Memory B cell (primary cell): ENCODE measurements around the gene CCDC171.

ENCODE experiments used
- ATAC-seq: fragments of 150-1000 bp; cut with Tn5 transposase; 2 replicates; pipeline ENCODE4 v1.10.0; 2021; ENCODE audit warnings: low read depth, mild to moderate bottlenecking, moderate library complexity
- DNase-seq, 2 donors: peaks; one replicate each; pipeline ENCODE4 v3.0.0; 2022; ENCODE audit warnings: low spot score in 2 of 2
- H3K27ac Mint-ChIP-seq: one replicate; pipeline ENCODE4 v1.8.0; 2022; ENCODE audit warnings: mild to moderate bottlenecking, moderate library complexity, mixed read lengths
- H3K27me3 Mint-ChIP-seq: one replicate; pipeline ENCODE4 v1.8.0; 2022; ENCODE audit warnings: mixed read lengths
- H3K36me3 Mint-ChIP-seq: one replicate; pipeline ENCODE4 v1.8.0; 2022; ENCODE audit warnings: mild to moderate bottlenecking, mixed read lengths
- H3K4me1 Mint-ChIP-seq: one replicate; pipeline ENCODE4 v1.8.0; 2022; ENCODE audit warnings: mixed read lengths
- H3K4me3 Mint-ChIP-seq: one replicate; pipeline ENCODE4 v1.8.0; 2022; ENCODE audit warnings: mild to moderate bottlenecking, moderate library complexity, mixed read lengths
- H3K9me3 Mint-ChIP-seq: one replicate; pipeline ENCODE4 v1.8.0; 2022; ENCODE audit warnings: mixed read lengths

The CCDC171 gene

DNA sequence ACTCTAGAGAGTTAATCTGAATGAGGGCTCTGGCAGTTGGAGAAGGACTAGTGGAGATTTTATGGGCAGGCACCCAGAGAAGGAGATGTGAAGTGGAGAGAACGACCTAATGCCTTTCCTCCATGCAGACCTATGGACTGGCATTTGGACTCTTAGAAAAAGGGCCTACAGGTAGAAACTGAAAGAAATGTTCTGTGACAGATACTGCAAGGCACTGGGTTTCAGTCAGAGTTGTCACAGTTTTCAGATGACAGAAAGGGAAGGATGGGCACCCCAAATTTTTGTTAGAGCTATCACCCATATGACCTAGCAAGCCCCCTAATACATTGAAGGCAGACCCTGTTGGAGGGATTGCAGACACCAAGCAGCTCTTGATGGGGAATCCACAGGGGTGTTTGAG lies 406.8 kb downstream of the CCDC171 start:
- Mint-ChIP-seq H3K36me3 (no peaks in the 10 kb centered on the region), H3K9me3 (peaks cover 3% of the 10 kb centered on the region), H3K4me1 (no peaks in the 10 kb centered on the region), H3K27ac (no peak overlapping the region), H3K4me3 (no peak overlapping the region), H3K27me3 (no peaks in the 10 kb centered on the region)
- ATAC-seq, result no peak
- no peak for DNase-seq

GRCh38 chr9:15961217-15961616 lies 408.4 kb downstream of the CCDC171 start:
- H3K4me3 Mint-ChIP-seq, result no peak overlapping the region
- no peak overlapping the region for H3K27ac Mint-ChIP-seq
- ATAC-seq, result no peak
- no peaks in the 10 kb centered on the region for H3K4me1 Mint-ChIP-seq
- no peaks in the 10 kb centered on the region for H3K36me3 Mint-ChIP-seq
- H3K27me3 Mint-ChIP-seq, result no peaks in the 10 kb centered on the region
- no peaks in the 10 kb centered on the region for H3K9me3 Mint-ChIP-seq
- no peak for DNase-seq

DNA sequence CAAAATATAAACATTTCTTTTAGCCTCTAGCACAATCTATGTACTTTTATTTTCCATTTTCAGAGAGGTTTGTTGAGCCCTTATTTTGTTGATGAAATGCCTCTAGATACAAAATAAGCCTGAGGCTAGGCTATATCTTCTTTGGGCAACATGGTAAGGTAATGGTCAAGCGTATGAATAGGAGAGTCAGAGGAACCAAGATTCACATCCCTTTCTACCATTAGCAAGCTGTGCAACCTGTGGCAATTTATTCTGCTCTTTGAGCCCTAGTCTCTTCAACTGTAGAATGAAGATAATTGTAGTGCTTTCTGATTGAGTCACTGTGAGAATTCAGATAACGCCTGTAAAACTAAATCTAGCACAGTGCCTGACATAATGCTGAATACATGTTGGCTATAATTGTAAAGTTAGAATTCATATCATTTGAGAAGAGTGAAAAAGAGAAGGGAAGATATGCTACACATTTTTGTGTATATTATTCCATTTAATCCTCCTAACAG lies 412.5 kb downstream of the CCDC171 start:
- DNase-seq (no peak), ATAC-seq (no peak)
- Mint-ChIP-seq H3K4me1 (no peaks in the 10 kb centered on the region), H3K9me3 (no peaks in the 10 kb centered on the region), H3K27ac (no peak overlapping the region), H3K4me3 (no peak overlapping the region), H3K36me3 (no peaks in the 10 kb centered on the region), H3K27me3 (no peaks in the 10 kb centered on the region)

DNA sequence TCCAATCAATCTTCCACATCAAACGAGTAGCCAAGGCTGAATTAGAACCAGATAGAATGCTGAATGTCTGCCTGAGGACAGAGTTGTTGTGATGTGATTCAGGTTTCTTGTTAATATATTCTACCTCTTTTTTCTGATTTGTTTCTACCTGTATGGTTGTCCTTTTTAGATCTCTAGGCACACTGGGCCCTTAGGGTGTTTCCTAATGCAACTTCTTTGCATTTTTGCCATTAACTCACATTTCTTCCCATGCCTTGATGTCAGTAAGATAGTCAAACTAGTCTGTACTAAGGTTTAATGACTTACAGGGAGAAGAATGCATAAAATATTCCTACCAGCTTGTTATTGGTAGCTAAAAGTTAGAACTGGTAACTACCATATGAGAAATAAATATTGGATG lies 413.6 kb downstream of the CCDC171 start:
- Mint-ChIP-seq H3K36me3 (no peaks in the 10 kb centered on the region), H3K27ac (no peak overlapping the region), H3K4me1 (no peaks in the 10 kb centered on the region), H3K9me3 (no peaks in the 10 kb centered on the region), H3K27me3 (no peaks in the 10 kb centered on the region), H3K4me3 (no peak overlapping the region)
- no peak for DNase-seq
- ATAC-seq, result no peak

DNA sequence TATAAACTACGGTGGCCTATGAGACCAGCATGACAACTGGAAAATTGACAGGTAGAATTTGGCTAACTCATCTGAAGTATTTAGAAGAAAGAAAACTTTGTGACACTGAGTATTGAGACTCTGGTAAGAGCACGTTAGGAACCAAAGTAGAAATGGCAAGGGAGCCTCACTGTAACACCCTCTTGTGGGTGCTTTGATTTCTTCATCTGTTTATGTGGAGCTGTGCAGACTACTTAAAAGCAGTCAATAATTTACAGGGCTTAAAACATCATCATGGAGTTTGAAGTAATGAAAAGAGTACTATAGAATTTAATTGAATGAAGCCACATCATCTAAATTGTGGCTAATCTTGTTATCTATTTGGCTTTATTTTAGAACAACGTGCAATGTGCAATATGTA lies 414.2 kb downstream of the CCDC171 start:
- ATAC-seq (no peak), DNase-seq (no peak)
- no peaks in the 10 kb centered on the region for H3K27me3 Mint-ChIP-seq
- H3K36me3 Mint-ChIP-seq, result no peaks in the 10 kb centered on the region
- H3K27ac Mint-ChIP-seq, result no peak overlapping the region
- H3K9me3 Mint-ChIP-seq, result no peaks in the 10 kb centered on the region
- no peak overlapping the region for H3K4me3 Mint-ChIP-seq
- no peaks in the 10 kb centered on the region for H3K4me1 Mint-ChIP-seq

DNA sequence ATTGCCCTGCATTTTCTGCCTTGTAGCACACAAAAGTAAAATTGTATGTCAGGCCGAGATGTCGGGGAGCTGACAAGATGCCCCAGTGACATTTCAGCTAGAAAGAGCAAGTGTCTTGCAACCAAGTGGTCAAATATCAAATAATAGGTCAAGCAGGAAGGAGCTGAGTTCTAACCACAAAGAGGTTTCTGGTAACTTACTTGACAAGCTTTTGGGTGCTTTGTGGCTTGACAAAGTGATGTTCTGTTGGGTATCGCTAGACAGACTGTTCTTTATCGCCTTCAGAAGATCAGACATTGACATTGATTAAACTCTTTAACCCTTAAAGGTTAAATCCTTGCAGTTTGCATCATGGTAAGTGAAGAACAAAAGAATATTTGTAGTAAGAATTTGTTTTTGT lies 419.9 kb downstream of the CCDC171 start:
- Mint-ChIP-seq H3K36me3 (no peaks in the 10 kb centered on the region), H3K27ac (no peak overlapping the region), H3K4me1 (no peaks in the 10 kb centered on the region), H3K9me3 (no peaks in the 10 kb centered on the region), H3K27me3 (no peaks in the 10 kb centered on the region), H3K4me3 (no peak overlapping the region)
- no peak for DNase-seq
- ATAC-seq, result no peak

DNA sequence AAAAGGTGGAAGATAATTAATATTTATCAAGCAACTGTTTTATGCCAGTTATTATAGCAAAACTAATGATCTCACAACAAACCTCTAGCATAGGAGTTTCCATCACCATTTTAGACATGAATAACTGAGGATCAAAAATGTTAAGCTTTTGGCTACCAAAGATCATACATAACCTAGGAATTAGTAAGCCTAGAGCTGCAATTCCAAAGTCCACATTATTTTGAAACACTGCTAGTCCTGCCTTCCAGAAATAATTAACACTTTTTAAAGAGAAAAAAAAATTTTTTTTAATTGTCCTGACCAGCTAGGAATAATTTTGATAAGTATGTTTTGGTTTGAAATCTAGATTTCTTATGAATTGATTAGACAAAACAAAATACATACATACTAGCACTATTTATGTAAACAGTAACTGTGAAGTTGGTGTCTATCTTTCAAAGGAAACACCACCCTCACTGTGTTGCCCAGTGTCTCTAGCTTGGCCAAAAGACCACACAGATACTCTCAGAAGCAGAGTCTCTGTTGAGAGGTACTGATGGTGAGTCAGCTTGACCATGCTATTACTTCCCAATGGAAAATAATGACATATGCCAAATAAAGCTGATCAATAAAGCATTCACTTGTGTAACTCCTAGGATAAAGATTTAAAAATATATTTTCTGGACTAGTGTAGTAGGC lies 422.4 kb downstream of the CCDC171 start:
- Mint-ChIP-seq H3K9me3 (no peaks in the 10 kb centered on the region), H3K27ac (no peak overlapping the region), H3K27me3 (no peaks in the 10 kb centered on the region), H3K4me3 (no peak overlapping the region), H3K4me1 (no peaks in the 10 kb centered on the region), H3K36me3 (no peaks in the 10 kb centered on the region)
- ATAC-seq (no peak), DNase-seq (no peak)

- no peak overlapping the region for H3K27ac Mint-ChIP-seq
- H3K27me3 Mint-ChIP-seq, result peaks cover 1% of the 10 kb centered on the region
- H3K4me3 Mint-ChIP-seq, result no peak overlapping the region
- H3K4me1 Mint-ChIP-seq, result no peaks in the 10 kb centered on the region
- no peaks in the 10 kb centered on the region for H3K36me3 Mint-ChIP-seq
- DNase-seq (no peak), ATAC-seq (no peak)
- peaks cover 1% of the 10 kb centered on the region for H3K9me3 Mint-ChIP-seq
Observed at GRCh38 chr9:15977438-15977837, 424.6 kb downstream of the CCDC171 start.

DNA sequence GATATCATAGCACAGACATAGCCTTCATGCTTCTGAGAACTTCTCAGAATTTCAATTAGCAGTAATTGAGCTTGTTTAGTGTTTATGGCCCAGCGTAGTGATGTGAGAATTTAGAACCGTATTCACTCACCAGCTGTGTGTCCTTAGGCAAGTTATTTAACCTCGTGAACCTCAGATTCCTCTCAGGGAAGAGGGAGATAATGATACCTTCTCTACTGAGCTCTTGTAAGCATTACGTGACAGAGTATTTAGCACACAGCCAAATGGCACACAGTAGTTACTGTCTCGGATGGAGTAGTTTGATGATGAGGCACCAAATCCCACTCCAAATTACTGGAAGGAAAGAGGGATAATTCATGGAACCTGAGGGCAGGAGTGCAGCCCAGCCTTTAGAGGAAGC lies 429.3 kb downstream of the CCDC171 start:
- Mint-ChIP-seq H3K9me3 (peaks cover 1% of the 10 kb centered on the region), H3K27ac (no peak overlapping the region), H3K36me3 (no peaks in the 10 kb centered on the region), H3K27me3 (peaks cover 1% of the 10 kb centered on the region), H3K4me3 (no peak overlapping the region), H3K4me1 (no peaks in the 10 kb centered on the region)
- ATAC-seq, result no peak
- DNase-seq, result no peak

DNA sequence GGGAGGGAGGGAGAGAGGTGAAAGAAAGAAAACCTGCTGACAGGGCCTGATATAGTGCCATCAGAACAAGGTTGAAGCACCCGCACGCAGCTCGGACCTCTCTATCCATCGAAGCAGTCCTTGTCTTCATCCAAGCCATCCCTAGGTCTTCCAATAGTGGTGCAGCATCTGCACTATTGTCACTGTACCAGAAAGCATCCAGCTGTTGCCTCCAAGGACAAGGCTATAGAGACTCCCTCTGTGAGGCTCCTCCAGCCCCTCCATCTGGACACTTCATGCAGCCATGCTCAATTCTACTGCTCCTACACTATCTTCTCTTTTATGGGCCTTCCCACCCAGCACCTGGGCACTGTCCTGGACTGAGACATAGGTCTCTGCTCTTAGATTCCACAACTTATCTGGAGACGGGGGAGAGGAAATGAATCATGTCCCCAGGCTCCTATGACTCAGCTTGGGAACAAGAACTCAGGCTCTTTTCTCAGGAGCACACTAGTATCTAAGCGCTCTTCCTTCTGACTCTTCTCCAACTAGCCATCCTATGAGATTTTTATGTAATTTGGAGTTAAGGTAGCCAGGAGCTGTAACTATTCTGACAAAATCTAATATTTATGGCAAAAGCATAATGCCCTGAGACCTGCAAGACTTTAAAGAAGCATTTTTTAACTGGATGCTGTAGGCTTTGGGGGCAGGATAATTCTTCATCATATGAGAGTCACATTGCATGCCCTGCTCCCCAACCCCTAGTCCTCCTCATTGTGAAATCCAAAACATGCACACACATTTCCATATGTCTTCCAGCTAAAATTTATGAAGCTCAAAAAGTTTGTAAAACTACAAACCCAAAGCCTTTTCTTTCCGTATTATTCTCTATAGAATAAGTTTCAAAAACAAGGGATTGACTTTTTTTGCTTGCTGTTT lies 446.8 kb downstream of the CCDC171 start:
- Mint-ChIP-seq H3K27ac (no peak overlapping the region), H3K9me3 (peaks cover 9% of the 10 kb centered on the region), H3K4me1 (no peaks in the 10 kb centered on the region), H3K27me3 (no peaks in the 10 kb centered on the region), H3K36me3 (no peaks in the 10 kb centered on the region), H3K4me3 (no peak overlapping the region)
- DNase-seq (no peak), ATAC-seq (no peak)

GRCh38 chr9:16000811-16001210 lies 448.0 kb downstream of the CCDC171 start:
- ATAC-seq, result no peak
- no peak for DNase-seq
- no peaks in the 10 kb centered on the region for H3K36me3 Mint-ChIP-seq
- no peak overlapping the region for H3K4me3 Mint-ChIP-seq
- no peak overlapping the region for H3K27ac Mint-ChIP-seq
- H3K4me1 Mint-ChIP-seq, result no peaks in the 10 kb centered on the region
- peaks cover 8% of the 10 kb centered on the region for H3K9me3 Mint-ChIP-seq
- H3K27me3 Mint-ChIP-seq, result no peaks in the 10 kb centered on the region

DNA sequence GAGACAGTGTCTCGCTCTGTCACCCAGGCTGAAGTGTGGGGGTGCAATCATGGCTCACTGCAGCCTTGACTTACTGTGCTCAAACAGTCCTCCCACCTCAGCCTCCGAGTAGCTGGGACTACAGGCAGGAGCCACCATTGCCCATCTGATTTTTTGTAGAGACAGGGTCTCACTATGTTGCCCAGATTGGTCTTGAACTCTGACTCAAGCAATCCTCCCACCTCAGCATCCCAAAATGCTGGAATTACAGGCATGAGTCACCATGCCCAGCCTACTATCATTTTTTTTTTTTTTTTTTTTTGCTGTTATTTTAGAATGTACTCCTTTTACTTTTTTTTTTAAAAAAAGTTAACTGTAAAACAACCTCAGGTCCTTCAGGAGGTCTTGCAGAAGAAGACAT lies 449.0 kb downstream of the CCDC171 start:
- H3K4me1 Mint-ChIP-seq, result no peaks in the 10 kb centered on the region
- H3K27ac Mint-ChIP-seq, result no peak overlapping the region
- no peaks in the 10 kb centered on the region for H3K27me3 Mint-ChIP-seq
- ATAC-seq, result no peak
- H3K4me3 Mint-ChIP-seq, result no peak overlapping the region
- no peaks in the 10 kb centered on the region for H3K36me3 Mint-ChIP-seq
- peaks cover 6% of the 10 kb centered on the region for H3K9me3 Mint-ChIP-seq
- no peak for DNase-seq

GRCh38 chr9:16002816-16003215 lies 450.0 kb downstream of the CCDC171 start:
- Mint-ChIP-seq H3K27me3 (no peaks in the 10 kb centered on the region), H3K9me3 (peaks cover 6% of the 10 kb centered on the region), H3K36me3 (no peaks in the 10 kb centered on the region), H3K4me1 (no peaks in the 10 kb centered on the region), H3K27ac (no peak overlapping the region), H3K4me3 (no peak overlapping the region)
- DNase-seq (no peak), ATAC-seq (no peak)

- DNase-seq, result no peak
- Mint-ChIP-seq H3K36me3 (no peaks in the 10 kb centered on the region), H3K4me1 (no peaks in the 10 kb centered on the region), H3K4me3 (no peak overlapping the region), H3K27me3 (no peaks in the 10 kb centered on the region), H3K9me3 (peaks cover 2% of the 10 kb centered on the region), H3K27ac (no peak overlapping the region)
- no peak for ATAC-seq
Observed at GRCh38 chr9:16003785-16004184, 450.9 kb downstream of the CCDC171 start.
